Measurements from ENCODE around the gene TEX44.
"Not testable (repeated sequence)": the region's sequence is repeated elsewhere in the genome, so short reads cannot be mapped to it uniquely, and the experiment has no call there.

The TEX44 gene

DNA sequence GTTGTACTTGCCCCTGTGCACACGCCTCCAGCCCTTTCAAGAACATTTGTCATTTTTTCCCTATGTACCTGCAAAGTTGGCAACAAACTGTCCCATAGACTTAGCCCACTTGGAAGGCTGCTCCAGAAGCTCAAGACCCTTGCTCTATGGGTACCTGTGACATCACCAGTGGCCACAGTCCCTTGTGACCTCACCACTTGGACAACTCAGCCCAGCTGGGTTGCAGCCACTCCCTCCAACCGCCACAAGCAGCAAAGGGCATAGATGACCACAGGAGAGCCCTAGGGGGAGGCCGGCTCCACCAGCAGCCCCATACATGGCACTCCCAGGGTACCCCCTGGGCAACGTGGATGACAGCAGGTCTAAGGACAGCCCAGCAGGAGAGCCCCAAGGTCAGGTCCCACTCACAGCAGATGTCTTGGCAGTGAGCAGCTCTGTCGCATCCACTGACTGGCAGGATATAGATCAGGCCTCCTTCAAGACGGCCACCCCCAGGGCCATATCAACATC is at the start of gene TEX44:
Gene TEX44 (plus strand): TSS at position 229 of the 510 bp plus-strand sequence. CDS start 88 bp downstream, at position 317.
- no peak for DNase-seq (ENCODE audit: low read depth)

- DNase-seq (ENCODE audit: low read depth): peak; percentile 86
These were observed 47.4 kb upstream of the TEX44 start for GRCh38 chr2:231545105-231545902.

GRCh38 chr2:231546014-231546715 is 46.5 kb upstream of the TEX44 start:
- no peak for DNase-seq (ENCODE audit: low read depth)

DNA sequence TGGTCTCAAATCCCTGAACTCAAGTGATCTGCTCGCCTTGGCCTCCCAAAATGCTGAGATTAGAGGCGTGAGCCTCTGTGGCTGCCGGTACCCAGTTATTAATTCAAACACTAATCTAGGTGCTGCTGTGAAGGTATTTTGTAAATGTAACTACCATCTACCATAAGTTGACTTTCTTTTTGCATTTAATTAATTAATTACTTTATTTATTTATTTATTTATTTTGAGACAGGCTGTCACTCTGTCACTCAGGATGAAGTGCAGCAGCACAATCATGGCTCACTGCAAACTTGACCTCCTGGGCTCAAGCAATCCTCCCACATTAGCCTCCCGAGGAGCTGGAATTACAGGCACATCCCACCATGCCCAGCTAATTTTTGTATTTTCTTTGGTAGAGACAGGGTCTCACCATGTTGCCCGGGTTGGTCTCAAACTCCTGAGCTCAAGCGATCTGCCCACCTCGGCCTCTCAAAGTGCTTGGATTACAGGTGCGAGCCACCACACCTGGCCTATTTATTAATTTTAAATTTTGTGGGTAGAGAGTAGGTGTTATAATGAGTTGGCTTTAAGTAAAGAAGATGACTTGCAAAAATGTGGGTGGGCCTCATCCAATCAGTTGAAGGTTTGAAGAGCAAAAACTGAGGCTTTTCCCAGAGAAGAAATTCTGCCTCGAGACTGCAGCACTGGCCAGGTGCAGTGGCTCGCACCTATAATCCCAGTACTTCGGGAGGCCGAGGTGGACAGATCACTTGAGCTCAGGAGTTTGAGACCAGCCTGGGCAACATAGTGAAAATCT is 45.2 kb upstream of the TEX44 start:
- no peak for DNase-seq (ENCODE audit: low read depth)

- no peak for DNase-seq (ENCODE audit: low read depth)
These were observed 43.9 kb upstream of the TEX44 start for GRCh38 chr2:231548752-231549151.

DNA sequence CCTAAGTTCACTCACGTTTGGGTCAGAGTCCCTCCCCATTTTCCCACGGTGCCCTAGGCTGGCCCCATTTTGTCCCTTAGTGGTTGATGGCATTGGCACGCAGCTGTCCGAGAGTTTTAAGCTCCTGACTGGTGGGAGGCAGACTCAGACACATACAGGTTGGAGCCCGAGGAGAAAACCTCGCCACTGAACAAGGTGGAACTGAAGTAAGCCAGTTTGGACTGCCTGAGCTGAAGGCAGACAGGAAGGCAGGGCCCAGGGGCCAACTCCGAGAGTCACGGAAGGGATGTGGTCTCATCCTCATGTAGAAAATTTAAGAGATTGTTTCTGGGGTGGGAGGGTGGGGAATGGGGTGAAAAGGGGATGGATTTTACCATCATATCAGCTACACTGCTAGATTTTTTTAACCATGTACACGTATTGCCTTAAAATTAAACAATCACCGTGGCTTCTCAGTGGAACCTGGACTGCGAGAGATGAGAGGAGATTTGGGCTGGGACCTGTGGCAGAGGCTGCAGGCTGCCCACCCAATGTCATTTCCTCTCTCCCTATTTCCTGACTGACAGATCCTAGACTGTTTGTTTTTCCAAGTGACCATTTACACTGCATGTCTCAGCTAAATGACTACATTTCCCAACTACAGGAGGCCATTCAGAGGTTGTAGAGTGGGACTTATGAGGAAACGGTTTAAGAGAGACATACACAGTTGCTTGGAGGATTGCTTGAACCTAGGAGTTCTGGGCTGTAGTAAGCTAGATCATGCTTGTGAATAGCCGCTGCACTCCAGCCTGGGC is 43.0 kb upstream of the TEX44 start:
- DNase-seq (ENCODE audit: low read depth): no peak

DNA sequence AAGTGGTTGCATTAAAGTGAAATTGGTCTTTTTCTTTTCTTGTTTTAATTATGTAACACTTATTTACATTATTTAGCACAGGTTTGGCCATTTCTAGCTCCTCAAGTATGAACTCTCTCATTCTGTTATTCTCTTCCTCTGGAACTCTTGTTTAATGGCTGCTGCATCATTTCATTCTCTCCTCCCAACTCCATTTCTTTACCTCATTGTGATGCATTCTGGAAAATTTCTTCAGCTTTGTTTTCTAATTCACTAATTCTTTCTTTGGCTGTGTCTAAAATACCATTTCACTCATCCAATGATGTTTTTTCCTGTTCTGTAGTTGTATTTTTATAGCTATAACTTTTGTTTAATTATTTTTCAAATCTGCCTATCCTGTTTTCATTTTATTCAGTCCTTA is 39.9 kb upstream of the TEX44 start:
- no peak for DNase-seq (ENCODE audit: low read depth)

DNA sequence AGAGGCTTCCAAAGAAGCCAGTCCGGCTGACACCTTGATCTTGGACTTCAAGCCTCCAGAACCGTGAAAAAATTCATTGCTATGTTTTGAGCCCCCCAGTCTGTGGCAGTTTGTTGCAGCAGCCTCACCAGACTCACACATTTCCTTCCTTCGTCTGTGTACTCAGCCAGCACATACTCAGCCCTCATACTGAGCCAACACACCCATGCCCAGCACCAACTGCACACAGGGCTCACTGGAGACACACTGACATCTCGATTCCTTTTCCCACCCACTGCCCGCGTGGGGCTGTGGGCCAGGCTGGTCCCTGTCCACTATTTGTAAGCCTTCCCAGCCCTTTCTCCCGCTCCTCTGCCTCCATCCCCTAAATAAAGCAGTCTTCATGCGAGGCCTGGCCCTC is 38.3 kb upstream of the TEX44 start:
- DNase-seq (ENCODE audit: low read depth): no peak

GRCh38 chr2:231554748-231555545 is 37.7 kb upstream of the TEX44 start:
- DNase-seq (ENCODE audit: low read depth): peak; percentile 34

- DNase-seq (ENCODE audit: low read depth): not testable (repeated sequence)
These were observed 36.2 kb upstream of the TEX44 start for GRCh38 chr2:231556496-231556895.

DNA sequence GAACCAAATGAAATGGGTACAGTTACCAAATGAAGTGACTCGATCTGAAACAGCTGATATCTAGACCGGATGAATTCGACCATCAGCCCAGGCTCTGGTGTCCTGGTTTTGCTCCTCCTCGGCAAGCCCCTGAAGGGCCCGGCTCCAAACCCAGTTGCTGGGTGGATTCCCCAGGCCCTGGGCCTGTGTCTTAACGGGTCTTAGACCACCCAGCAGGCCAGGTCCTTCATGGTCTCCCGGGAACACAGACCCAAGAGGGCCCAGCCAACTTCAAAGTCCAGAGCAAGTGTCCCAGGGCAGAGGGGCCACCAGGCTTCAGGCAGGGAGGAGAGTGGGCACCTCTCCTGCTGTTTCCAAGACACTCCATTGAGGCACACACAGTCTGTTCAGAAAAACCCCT is 35.7 kb upstream of the TEX44 start:
- no peak for DNase-seq (ENCODE audit: low read depth)

GRCh38 chr2:231557571-231558217 is 35.0 kb upstream of the TEX44 start:
- peak; percentile 76 for DNase-seq (ENCODE audit: low read depth)

GRCh38 chr2:231563378-231563961 is 29.2 kb upstream of the TEX44 start:
- peak; percentile 77 for DNase-seq (ENCODE audit: low read depth)

DNA sequence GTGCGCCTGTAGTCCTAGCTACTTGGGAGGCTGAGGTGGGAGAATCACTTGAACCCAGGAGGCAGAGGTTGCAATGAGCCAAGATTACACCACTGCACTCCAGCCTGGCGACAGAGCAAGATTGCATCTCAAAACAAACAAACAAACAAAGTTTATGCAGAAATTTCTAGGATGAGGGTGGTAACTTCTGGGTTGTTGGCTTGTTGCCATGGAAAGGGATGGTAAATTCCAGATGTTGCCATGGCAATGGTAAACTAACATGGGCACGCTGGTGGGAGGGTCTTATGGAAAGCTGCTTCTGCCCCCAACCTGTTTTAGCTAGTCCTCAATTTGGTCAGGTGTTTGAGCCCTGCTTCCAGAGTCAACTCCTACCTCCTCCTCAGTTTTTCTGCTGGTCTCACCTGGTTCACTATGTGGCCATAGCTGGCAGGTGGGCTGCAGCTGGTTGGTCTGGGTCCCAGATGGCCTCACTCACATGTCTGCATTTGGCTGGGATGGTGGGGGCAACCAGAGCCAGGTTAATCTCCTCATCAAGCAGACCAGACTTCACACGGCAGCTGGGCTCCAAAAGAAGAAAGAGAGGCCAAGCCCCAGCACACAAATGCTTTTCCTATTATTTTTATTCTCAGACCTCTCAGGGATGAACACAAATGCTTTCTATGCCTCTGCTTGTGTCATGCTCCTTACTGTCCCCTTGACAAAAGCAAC is 26.6 kb upstream of the TEX44 start:
- no peak for DNase-seq (ENCODE audit: low read depth)

- DNase-seq (ENCODE audit: low read depth): no peak
These were observed 25.5 kb upstream of the TEX44 start for GRCh38 chr2:231567159-231567558.

DNA sequence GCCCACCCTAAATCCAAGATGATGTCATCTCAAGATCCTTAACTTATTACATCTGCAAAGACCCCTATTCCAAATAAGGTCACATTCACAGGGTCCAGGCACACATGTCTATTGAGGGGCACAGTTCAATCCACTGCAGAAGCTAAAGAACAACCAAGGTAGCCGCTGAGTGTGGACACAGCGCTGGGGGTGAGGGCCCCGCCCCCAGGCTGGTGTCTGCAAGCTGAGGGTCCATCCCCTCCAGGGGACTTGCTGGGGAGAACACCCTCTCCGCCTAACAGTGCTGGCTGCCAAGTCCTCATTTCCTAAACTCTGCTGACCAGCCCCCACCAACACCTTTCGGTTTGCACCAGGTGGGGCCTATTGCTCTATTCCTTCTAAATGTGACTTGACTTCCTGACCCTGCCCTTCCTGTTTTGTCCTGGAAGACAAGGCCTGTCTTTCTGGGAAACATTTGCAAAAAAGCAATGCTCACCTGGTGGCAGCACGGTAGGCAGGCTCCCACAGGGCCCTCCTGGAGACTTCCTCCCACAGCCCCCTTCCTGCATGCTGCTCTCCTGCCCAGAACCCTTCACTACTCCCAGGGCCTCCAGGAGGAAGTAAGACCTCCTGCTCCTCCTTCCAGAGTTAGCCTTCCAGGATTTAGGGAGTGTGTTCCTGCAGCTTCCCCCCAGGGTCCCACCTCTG is 24.4 kb upstream of the TEX44 start:
- no peak for DNase-seq (ENCODE audit: low read depth)

DNA sequence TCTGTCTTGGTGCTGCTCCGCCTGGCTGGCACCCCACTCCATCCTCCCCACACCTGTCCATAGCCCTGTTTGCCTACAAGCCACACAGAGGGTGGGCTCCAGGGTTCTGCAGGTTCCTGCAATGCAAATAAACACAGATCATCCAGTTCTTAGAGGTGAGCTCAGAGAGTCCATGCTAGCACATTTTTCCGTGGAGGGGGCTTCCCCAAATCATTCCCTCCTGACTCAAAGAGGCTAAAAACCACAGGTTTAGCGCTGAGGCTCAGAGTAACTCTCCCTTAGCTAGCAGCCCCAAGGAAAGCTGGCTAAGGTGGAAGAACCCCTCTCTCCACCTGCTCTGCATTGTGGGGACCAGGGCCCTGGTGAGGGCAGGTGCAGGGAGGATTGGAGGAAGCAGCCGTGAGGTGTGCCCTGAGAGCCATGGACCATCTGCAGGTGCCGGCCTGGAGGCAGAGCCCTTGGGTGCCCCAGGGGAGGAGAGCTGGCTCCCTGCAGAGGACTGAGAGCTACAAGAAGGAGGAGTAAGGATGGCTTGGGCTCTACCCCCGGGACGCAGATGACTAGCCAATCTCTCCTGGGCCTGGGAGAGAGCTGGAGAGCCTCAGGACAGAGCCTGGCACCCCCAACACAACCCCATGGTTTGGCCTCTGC is 23.8 kb upstream of the TEX44 start:
- DNase-seq (ENCODE audit: low read depth): no peak

DNA sequence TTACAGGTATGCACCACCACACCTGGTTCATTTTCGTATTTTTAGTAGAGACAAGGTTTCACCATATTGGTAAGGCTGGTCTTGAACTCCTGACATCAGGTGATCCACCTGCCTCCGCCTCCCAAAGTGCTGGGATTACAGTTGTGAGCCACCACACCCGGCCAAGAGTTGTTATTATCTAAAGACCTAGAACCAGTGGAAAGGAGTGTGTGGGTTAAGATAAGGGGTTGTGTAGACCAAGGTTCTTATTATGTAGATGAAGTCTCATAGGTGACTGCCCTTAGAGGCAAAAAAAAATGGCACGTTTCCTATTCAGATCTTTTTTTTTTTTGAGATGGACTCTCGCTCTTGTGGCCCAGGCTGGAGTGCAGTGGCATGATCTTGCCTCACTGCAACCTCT is 21.7 kb upstream of the TEX44 start:
- not testable (repeated sequence) for DNase-seq (ENCODE audit: low read depth)

Data from ELR (cell line).